Type B pancreatic cell (in vitro differentiated cells): ENCODE results near the gene EPN1. TPM values are rescaled to one million over a fixed set of nuclear protein-coding genes. Genes with fewer than 3 reads are reported as not detected.

Experiments
- DNase-seq: peaks from one replicate; pipeline ENCODE4 v3.0.0; 2021; ENCODE audit warnings: mixed read lengths; ENCODE audit not compliant: unreplicated experiment; ENCODE audit errors: extremely low spot score
- H3K27ac Mint-ChIP-seq: 2 replicates; pipeline ENCODE4 v1.8.0; 2021; ENCODE audit warnings: mild to moderate bottlenecking, mixed read lengths
- H3K27me3 Mint-ChIP-seq: 2 replicates; pipeline ENCODE4 v1.8.0; 2021; ENCODE audit warnings: mixed read lengths
- H3K36me3 Mint-ChIP-seq: 2 replicates; pipeline ENCODE4 v1.8.0; 2021; ENCODE audit warnings: mixed read lengths
- H3K4me1 Mint-ChIP-seq: one replicate; pipeline ENCODE4 v1.8.0; 2021; ENCODE audit warnings: mixed read lengths; ENCODE audit not compliant: unreplicated experiment
- H3K4me3 Mint-ChIP-seq: 2 replicates; pipeline ENCODE4 v1.8.0; 2021; ENCODE audit warnings: mild to moderate bottlenecking, mixed read lengths
- H3K9me3 Mint-ChIP-seq: 2 replicates; pipeline ENCODE4 v1.8.0; 2021; ENCODE audit warnings: mixed read lengths
- CTCF ChIP-seq: fragments of 200-600 bp; sonication (generic); conservative IDR thresholded peaks from 2 replicates; pipeline ENCODE4 v1.5.0; 2021; ENCODE audit warnings: antibody characterized with exemption, mild to moderate bottlenecking
- total RNA-seq: library from RNA; stranded (reverse); gene quantifications from 2 replicates; pipeline ENCODE4 v1.2.1, GENCODE V29; 2021; ENCODE audit warnings: low replicate concordance

Gene EPN1
- total RNA-seq, 1 donor from 2014 or later: 121 TPM

- H3K27ac Mint-ChIP-seq: peak overlapping the region; percentile 96
- DNase-seq: no peak
- peaks cover 12% of the 10 kb centered on the region for H3K36me3 Mint-ChIP-seq
- TF ChIP-seq CTCF: no peak
- no peaks in the 10 kb centered on the region for H3K9me3 Mint-ChIP-seq
- peak overlapping the region; percentile 96 for H3K4me3 Mint-ChIP-seq
- peaks cover 29% of the 10 kb centered on the region for H3K4me1 Mint-ChIP-seq
- peaks cover 5% of the 10 kb centered on the region for H3K27me3 Mint-ChIP-seq
Observed at GRCh38 chr19:55643887-55644176, 31.2 kb upstream of the EPN1 start.

- H3K4me1 Mint-ChIP-seq: peaks cover 25% of the 10 kb centered on the region
- H3K27me3 Mint-ChIP-seq: peaks cover 5% of the 10 kb centered on the region
- no peak for TF ChIP-seq CTCF
- DNase-seq: no peak
- H3K4me3 Mint-ChIP-seq: peak overlapping the region; percentile 96
- peak overlapping the region; percentile 96 for H3K27ac Mint-ChIP-seq
- no peaks in the 10 kb centered on the region for H3K9me3 Mint-ChIP-seq
- peaks cover 9% of the 10 kb centered on the region for H3K36me3 Mint-ChIP-seq
Observed at GRCh38 chr19:55644191-55644833, 30.7 kb upstream of the EPN1 start.

- H3K36me3 Mint-ChIP-seq: peaks cover 9% of the 10 kb centered on the region
- no peaks in the 10 kb centered on the region for H3K9me3 Mint-ChIP-seq
- peak overlapping the region; percentile 96 for H3K27ac Mint-ChIP-seq
- peaks cover 25% of the 10 kb centered on the region for H3K4me1 Mint-ChIP-seq
- DNase-seq: no peak
- H3K4me3 Mint-ChIP-seq: peak overlapping the region; percentile 96
- H3K27me3 Mint-ChIP-seq: peaks cover 5% of the 10 kb centered on the region
- TF ChIP-seq CTCF: no peak
Observed at GRCh38 chr19:55644842-55645511, 30.0 kb upstream of the EPN1 start.

- peaks cover 22% of the 10 kb centered on the region for H3K4me1 Mint-ChIP-seq
- H3K4me3 Mint-ChIP-seq: peak overlapping the region; percentile 73
- TF ChIP-seq CTCF: no peak
- peak overlapping the region; percentile 46 for H3K27ac Mint-ChIP-seq
- H3K36me3 Mint-ChIP-seq: peaks cover 9% of the 10 kb centered on the region
- DNase-seq: no peak
- no peaks in the 10 kb centered on the region for H3K9me3 Mint-ChIP-seq
- peaks cover 5% of the 10 kb centered on the region for H3K27me3 Mint-ChIP-seq
Observed at GRCh38 chr19:55645512-55645881, 29.5 kb upstream of the EPN1 start.

GRCh38 chr19:55646889-55647731 is 27.9 kb upstream of the EPN1 start:
- H3K27ac Mint-ChIP-seq: peak overlapping the region; percentile 73

More at GRCh38 chr19:55646889-55647731, 27.9 kb upstream of the EPN1 start:
- H3K4me3 Mint-ChIP-seq: peak overlapping the region; percentile 89
- no peak for DNase-seq
- peaks cover 4% of the 10 kb centered on the region for H3K36me3 Mint-ChIP-seq
- TF ChIP-seq CTCF: no peak
- peaks cover 18% of the 10 kb centered on the region for H3K4me1 Mint-ChIP-seq
- no peaks in the 10 kb centered on the region for H3K9me3 Mint-ChIP-seq
- H3K27me3 Mint-ChIP-seq: peaks cover 5% of the 10 kb centered on the region
